HL-60 (cell line): Measurements from ENCODE around the gene GPX4.

Source experiments
- POLR2AphosphoS5 ChIP-seq: IDR thresholded peaks from 2 replicates; pipeline ENCODE4 v1.6.1; 2012; ENCODE audit warnings: low read depth
- TF ChIP-seq, protein P1 (sequence below): IDR thresholded peaks from one replicate; pipeline ENCODE4 v1.5.1; 2011; ENCODE audit warnings: low read length, control low read depth, inconsistent platforms; ENCODE audit not compliant: insufficient read depth
- TF ChIP-seq, protein P2 (sequence below): IDR thresholded peaks from 2 replicates; pipeline ENCODE4 v1.6.1; 2012; ENCODE audit warnings: low read depth; ENCODE audit not compliant: insufficient replicate concordance

DNA sequence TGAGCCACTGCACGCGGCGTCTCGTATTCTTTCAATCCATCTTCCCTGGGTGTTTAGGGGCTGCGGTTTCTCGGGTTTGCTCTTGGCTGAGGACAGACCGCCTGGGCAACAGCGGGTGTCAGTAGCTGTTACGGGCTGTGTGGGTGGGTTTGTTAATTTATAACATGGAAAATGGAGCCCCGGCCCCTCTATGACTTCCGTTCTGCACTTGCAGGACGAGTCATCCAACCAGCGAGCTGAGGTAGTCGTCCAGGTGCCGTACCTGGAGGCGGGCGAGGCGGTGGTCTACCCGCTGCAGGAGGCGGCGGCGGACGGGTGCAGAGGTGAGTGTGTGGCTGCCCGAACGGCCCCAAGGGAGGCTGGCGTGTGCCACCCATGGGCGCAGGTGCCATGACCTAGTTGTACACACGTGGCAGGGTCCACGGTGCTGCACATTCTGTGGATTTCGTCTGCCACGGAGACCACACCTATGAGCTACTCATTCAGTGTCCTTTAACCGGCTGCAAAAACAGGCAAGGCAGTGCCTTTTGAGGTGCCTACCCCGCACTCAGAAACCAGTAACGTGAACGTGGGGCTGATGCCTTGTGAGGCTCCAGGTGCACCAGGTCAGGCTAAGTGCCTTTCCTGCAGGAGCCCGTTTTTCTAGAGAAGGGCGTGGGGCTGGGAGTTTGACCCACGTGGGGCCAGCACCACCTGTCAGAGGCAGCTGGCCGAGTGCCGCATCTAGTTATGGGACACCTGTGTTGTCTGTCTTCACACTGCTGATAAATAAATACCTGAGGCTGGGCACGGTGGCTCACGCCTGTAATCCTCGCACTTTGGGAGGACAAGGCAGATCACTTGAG, 19.5 kb upstream of the GPX4 start:
- TF ChIP-seq, protein P1, sequence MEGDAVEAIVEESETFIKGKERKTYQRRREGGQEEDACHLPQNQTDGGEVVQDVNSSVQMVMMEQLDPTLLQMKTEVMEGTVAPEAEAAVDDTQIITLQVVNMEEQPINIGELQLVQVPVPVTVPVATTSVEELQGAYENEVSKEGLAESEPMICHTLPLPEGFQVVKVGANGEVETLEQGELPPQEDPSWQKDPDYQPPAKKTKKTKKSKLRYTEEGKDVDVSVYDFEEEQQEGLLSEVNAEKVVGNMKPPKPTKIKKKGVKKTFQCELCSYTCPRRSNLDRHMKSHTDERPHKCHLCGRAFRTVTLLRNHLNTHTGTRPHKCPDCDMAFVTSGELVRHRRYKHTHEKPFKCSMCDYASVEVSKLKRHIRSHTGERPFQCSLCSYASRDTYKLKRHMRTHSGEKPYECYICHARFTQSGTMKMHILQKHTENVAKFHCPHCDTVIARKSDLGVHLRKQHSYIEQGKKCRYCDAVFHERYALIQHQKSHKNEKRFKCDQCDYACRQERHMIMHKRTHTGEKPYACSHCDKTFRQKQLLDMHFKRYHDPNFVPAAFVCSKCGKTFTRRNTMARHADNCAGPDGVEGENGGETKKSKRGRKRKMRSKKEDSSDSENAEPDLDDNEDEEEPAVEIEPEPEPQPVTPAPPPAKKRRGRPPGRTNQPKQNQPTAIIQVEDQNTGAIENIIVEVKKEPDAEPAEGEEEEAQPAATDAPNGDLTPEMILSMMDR: no peak
- 0 out of 2 replicates have a peak, but pooled peaks have one; percentile 17 for TF ChIP-seq POLR2AphosphoS5
- TF ChIP-seq, protein P2, sequence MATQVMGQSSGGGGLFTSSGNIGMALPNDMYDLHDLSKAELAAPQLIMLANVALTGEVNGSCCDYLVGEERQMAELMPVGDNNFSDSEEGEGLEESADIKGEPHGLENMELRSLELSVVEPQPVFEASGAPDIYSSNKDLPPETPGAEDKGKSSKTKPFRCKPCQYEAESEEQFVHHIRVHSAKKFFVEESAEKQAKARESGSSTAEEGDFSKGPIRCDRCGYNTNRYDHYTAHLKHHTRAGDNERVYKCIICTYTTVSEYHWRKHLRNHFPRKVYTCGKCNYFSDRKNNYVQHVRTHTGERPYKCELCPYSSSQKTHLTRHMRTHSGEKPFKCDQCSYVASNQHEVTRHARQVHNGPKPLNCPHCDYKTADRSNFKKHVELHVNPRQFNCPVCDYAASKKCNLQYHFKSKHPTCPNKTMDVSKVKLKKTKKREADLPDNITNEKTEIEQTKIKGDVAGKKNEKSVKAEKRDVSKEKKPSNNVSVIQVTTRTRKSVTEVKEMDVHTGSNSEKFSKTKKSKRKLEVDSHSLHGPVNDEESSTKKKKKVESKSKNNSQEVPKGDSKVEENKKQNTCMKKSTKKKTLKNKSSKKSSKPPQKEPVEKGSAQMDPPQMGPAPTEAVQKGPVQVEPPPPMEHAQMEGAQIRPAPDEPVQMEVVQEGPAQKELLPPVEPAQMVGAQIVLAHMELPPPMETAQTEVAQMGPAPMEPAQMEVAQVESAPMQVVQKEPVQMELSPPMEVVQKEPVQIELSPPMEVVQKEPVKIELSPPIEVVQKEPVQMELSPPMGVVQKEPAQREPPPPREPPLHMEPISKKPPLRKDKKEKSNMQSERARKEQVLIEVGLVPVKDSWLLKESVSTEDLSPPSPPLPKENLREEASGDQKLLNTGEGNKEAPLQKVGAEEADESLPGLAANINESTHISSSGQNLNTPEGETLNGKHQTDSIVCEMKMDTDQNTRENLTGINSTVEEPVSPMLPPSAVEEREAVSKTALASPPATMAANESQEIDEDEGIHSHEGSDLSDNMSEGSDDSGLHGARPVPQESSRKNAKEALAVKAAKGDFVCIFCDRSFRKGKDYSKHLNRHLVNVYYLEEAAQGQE: no peak
